HepG2 (cell line): ENCODE measurements around the gene RABL6. TPM values are rescaled to one million over a fixed set of nuclear protein-coding genes. Genes with fewer than 3 reads are reported as not detected.

ENCODE experiments used
- ATAC-seq: fragments of 200-7000 bp; cut with Tn5 transposase; 3 replicates; pipeline ENCODE4 v1.9.1; 2020; ENCODE audit warnings: mild to moderate bottlenecking, moderate library complexity
- BruUV-seq: library from RNA; stranded (reverse); fragments of 400-500 nt; replicated peaks from 2 replicates; lab custom pipeline; 2021; lab: Mats Ljungman, UMichigan
- CTCF ChIA-PET: fragments of 300-600 bp; formaldehyde crosslinking; extraction: SDS; loops from one replicate; lab custom pipeline; 2021; ENCODE audit warnings: low total read pairs, inconsistent platforms, low intra/inter-chr PET ratio; lab: Yijun Ruan, JAX
- POLR2A ChIA-PET: fragments of 350-600 bp; sonication (Branson Sonifier 250); formaldehyde crosslinking; loops from one replicate; lab custom pipeline; 2020; ENCODE audit warnings: antibody characterized with exemption, inconsistent platforms; lab: Yijun Ruan, JAX
- DNase-seq: peaks from one replicate; pipeline ENCODE4 v3.0.0-alpha.2; 2015; ENCODE audit warnings: low spot score
- FAIRE-seq: peaks from 3 replicates; lab custom pipeline; 2011; peaks lifted over from hg19 to GRCh38; lab: Jason Lieb, UNC
- H2AFZ ChIP-seq: one replicate; pipeline ENCODE4 v1.6.1; 2011; ENCODE audit warnings: low read length, inconsistent platforms
- H3K27ac ChIP-seq: fragments of 300-600 bp; 3 replicates; pipeline ENCODE4 v1.8.0; 2011; ENCODE audit warnings: mixed run types, mild to moderate bottlenecking, mixed read lengths, low read length, inconsistent platforms; ENCODE audit not compliant: insufficient read depth; ENCODE audit errors: extremely low read length
- H3K27me3 ChIP-seq, 2 experiments: fragments of 200-600 bp in 1 of 2; 2 replicates in 1 of 2; 3 replicates in 1 of 2; pipeline versions ENCODE4 v1.6.0 to v1.8.0; 2011; ENCODE audit warnings: low read length in 2 of 2, mild to moderate bottlenecking in 2 of 2, moderate library complexity in 2 of 2, inconsistent platforms in 1 of 2; ENCODE audit not compliant: insufficient read depth in 2 of 2, control insufficient read depth in 1 of 2
- H3K36me3 ChIP-seq, 2 experiments: fragments of 200-600 bp in 1 of 2; replicated peaks in 1 of 2; 2 replicates in 1 of 2; 3 replicates in 1 of 2; pipeline versions ENCODE4 v1.5.1 to v1.8.0; 2011; ENCODE audit warnings: low read length in 2 of 2, inconsistent platforms in 1 of 2; ENCODE audit not compliant: insufficient read depth in 2 of 2, control insufficient read depth in 1 of 2
- H3K4me1 ChIP-seq: 2 replicates; pipeline ENCODE4 v1.5.1; 2012; ENCODE audit warnings: low read length, inconsistent platforms; ENCODE audit not compliant: insufficient read depth
- H3K4me2 ChIP-seq: 2 replicates; pipeline ENCODE4 v1.6.0; 2011; ENCODE audit warnings: low read depth, low read length, inconsistent platforms
- H3K4me3 ChIP-seq, 3 experiments: fragments of 200-600 bp in 1 of 3; sonication (generic), shearing (Covaris generic) in 1 of 3; replicated peaks in 1 of 3; 2 replicates each; pipeline ENCODE4 v1.5.1; 2011 to 2016; ENCODE audit warnings: low read length in 3 of 3, inconsistent platforms in 2 of 3, low read depth in 2 of 3, mild to moderate bottlenecking in 2 of 3, control low read depth in 1 of 3, mixed read lengths in 1 of 3; ENCODE audit not compliant: insufficient read depth in 1 of 3
- H3K79me2 ChIP-seq: one replicate; pipeline ENCODE4 v1.6.1; 2011; ENCODE audit warnings: low read length, inconsistent platforms; ENCODE audit not compliant: insufficient read depth
- H3K9ac ChIP-seq: 2 replicates; pipeline ENCODE4 v1.6.0; 2011; ENCODE audit warnings: mild to moderate bottlenecking, low read depth, low read length, inconsistent platforms; ENCODE audit not compliant: insufficient read depth
- H3K9me3 ChIP-seq: 2 replicates; pipeline ENCODE4 v1.5.1; 2012; ENCODE audit warnings: mild to moderate bottlenecking, low read length
- H4K20me1 ChIP-seq: 2 replicates; pipeline ENCODE4 v1.6.0; 2011; ENCODE audit warnings: inconsistent platforms, mild to moderate bottlenecking, low read length, moderate library complexity; ENCODE audit not compliant: insufficient read depth
- FOXO1 ChIP-seq: sonication (generic); formaldehyde crosslinking; IDR thresholded peaks from 2 replicates; pipeline ENCODE4 v1.4.0; 2020; ENCODE audit warnings: missing genetic modification reagents
- GLI4 ChIP-seq: sonication (generic); formaldehyde crosslinking; IDR thresholded peaks from 2 replicates; pipeline ENCODE4 v1.5.1; 2020; ENCODE audit warnings: missing genetic modification reagents, mild to moderate bottlenecking, moderate library complexity, borderline replicate concordance
- KLF6 ChIP-seq: IDR thresholded peaks from 2 replicates; pipeline ENCODE4 v1.8.0; 2016; ENCODE audit warnings: missing biosample characterization, missing genetic modification reagents
- SSRP1 ChIP-seq: IDR thresholded peaks from 2 replicates; pipeline ENCODE4 v1.6.1; 2016; ENCODE audit warnings: control low read depth
- THYN1 ChIP-seq: sonication (generic); formaldehyde crosslinking; IDR thresholded peaks from 2 replicates; pipeline ENCODE4 v1.8.1; 2023; ENCODE audit warnings: low read depth, mild to moderate bottlenecking, moderate library complexity, missing genetic modification reagents, borderline replicate concordance
- ZBTB42 ChIP-seq: sonication (generic); formaldehyde crosslinking; IDR thresholded peaks from 2 replicates; pipeline ENCODE4 v1.5.0; 2020; ENCODE audit warnings: mild to moderate bottlenecking, missing genetic modification reagents
- ZFP36L2 ChIP-seq: sonication (generic); formaldehyde crosslinking; IDR thresholded peaks from 2 replicates; pipeline ENCODE4 v1.4.0; 2020; ENCODE audit warnings: missing genetic modification reagents
- ZNF17 ChIP-seq: sonication (generic); formaldehyde crosslinking; IDR thresholded peaks from 2 replicates; pipeline ENCODE4 v1.5.0; 2020; ENCODE audit warnings: mild to moderate bottlenecking, missing genetic modification reagents
- ZNF292 ChIP-seq: sonication (generic); formaldehyde crosslinking; IDR thresholded peaks from 2 replicates; pipeline ENCODE4 v1.8.1; 2022; ENCODE audit warnings: mild to moderate bottlenecking, low read depth, missing genetic modification reagents, borderline replicate concordance
- ZNF556 ChIP-seq: sonication (generic); formaldehyde crosslinking; IDR thresholded peaks from 2 replicates; pipeline ENCODE4 v1.4.0; 2020; ENCODE audit warnings: mild to moderate bottlenecking, missing genetic modification reagents, borderline replicate concordance
- ZNF777 ChIP-seq: sonication (generic); formaldehyde crosslinking; IDR thresholded peaks from 2 replicates; pipeline ENCODE4 v1.4.0; 2020; ENCODE audit warnings: missing genetic modification reagents
- WGBS: methylation state at CpG from one replicate; pipeline ENCODE4 v1.1.6; 2017; ENCODE audit warnings: low lambda C conversion rate; 5-methylcytosine and 5-hydroxymethylcytosine counted together
- in situ Hi-C: cut with HindIII; loops from 2 replicates; pipeline ENCODE4 v1.10.0; 2017; ENCODE audit warnings: low pct_unique_long_range_greater_than_20kb; ENCODE audit not compliant: extremely low pct_ligation_motif_present
- intact Hi-C: fragments of 100-400 bp; cut with micrococcal nuclease; formaldehyde crosslinking; loops from one replicate; pipeline ENCODE4 v1.10.0; 2022; ENCODE audit not compliant: unreplicated experiment
- polyA plus RNA-seq, 8 experiments: library from polyadenylated mRNA; depleted of rRNA in 3 of 8; stranded (reverse) in 7 of 8; unstranded in 1 of 8; fragments of >200 nt; fragmentation: Illumina TruSeq in 4 of 8; extraction: Trizol in 4 of 8; gene quantifications; 2 replicates each; pipeline versions ENCODE4 v1.2.1 to v1.2.3, GENCODE V29; 2011 to 2016; ENCODE audit warnings: low read depth in 4 of 8, missing spikeins in 1 of 8, mixed read lengths in 1 of 8; ENCODE audit not compliant: insufficient read depth in 1 of 8
- total RNA-seq, 5 experiments: library from RNA; depleted of rRNA; stranded (reverse); fragments of >200 nt; fragmentation: Illumina TruSeq; extraction: Trizol; gene quantifications; 2 replicates each; pipeline ENCODE4 v1.2.3, GENCODE V29; 2016; ENCODE audit warnings: low read depth in 1 of 5
- TF ChIP-seq, protein P1 (sequence below): sonication (generic); formaldehyde crosslinking; conservative IDR thresholded peaks from 2 replicates; pipeline ENCODE4 v1.8.0; 2022; ENCODE audit warnings: low read depth, missing genetic modification reagents
- TF ChIP-seq, protein P2 (sequence below): sonication (generic); formaldehyde crosslinking; IDR thresholded peaks from 2 replicates; pipeline ENCODE4 v1.4.0; 2020; ENCODE audit warnings: missing genetic modification reagents, borderline replicate concordance

Gene RABL6
- total and polyA plus RNA-seq, 2 of the 13 experiments (the other 11 are each of a cell fraction or from before 2014, with no cell fraction given) = 81.5 to 125 TPM

GRCh38 chr9:136856541-136857141 lies 48.9 kb downstream of the RABL6 start:
- TF ChIP-seq, protein P1, sequence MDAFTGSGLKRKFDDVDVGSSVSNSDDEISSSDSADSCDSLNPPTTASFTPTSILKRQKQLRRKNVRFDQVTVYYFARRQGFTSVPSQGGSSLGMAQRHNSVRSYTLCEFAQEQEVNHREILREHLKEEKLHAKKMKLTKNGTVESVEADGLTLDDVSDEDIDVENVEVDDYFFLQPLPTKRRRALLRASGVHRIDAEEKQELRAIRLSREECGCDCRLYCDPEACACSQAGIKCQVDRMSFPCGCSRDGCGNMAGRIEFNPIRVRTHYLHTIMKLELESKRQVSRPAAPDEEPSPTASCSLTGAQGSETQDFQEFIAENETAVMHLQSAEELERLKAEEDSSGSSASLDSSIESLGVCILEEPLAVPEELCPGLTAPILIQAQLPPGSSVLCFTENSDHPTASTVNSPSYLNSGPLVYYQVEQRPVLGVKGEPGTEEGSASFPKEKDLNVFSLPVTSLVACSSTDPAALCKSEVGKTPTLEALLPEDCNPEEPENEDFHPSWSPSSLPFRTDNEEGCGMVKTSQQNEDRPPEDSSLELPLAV (CRISPR knock-in tag) = no peak
- no peak for TF ChIP-seq FOXO1
- TF ChIP-seq THYN1 (CRISPR knock-in tag) = no peak
- TF ChIP-seq GLI4 = no peak
- TF ChIP-seq ZNF292 (CRISPR knock-in tag) = no peak
- no peak for TF ChIP-seq ZNF777 (CRISPR knock-in tag)
- TF ChIP-seq SSRP1 (CRISPR knock-in tag) = no peak
- no peak for TF ChIP-seq ZBTB42 (CRISPR knock-in tag)
- TF ChIP-seq, protein P2, sequence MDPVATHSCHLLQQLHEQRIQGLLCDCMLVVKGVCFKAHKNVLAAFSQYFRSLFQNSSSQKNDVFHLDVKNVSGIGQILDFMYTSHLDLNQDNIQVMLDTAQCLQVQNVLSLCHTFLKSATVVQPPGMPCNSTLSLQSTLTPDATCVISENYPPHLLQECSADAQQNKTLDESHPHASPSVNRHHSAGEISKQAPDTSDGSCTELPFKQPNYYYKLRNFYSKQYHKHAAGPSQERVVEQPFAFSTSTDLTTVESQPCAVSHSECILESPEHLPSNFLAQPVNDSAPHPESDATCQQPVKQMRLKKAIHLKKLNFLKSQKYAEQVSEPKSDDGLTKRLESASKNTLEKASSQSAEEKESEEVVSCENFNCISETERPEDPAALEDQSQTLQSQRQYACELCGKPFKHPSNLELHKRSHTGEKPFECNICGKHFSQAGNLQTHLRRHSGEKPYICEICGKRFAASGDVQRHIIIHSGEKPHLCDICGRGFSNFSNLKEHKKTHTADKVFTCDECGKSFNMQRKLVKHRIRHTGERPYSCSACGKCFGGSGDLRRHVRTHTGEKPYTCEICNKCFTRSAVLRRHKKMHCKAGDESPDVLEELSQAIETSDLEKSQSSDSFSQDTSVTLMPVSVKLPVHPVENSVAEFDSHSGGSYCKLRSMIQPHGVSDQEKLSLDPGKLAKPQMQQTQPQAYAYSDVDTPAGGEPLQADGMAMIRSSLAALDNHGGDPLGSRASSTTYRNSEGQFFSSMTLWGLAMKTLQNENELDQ = no peak
- TF ChIP-seq KLF6 = no peak
- no peak for TF ChIP-seq ZNF17
- no peak for TF ChIP-seq ZNF556 (CRISPR knock-in tag)
- no peak for TF ChIP-seq ZFP36L2 (CRISPR knock-in tag)
- Histone ChIP-seq H3K4me2 (no peak overlapping the region), H4K20me1 (no peaks in the 10 kb centered on the region), H3K27me3 (no peaks in the 10 kb centered on the region), H3K27ac (no peak overlapping the region), H3K9ac (no peak overlapping the region; the same call in 1 of the 2 replicates), H2AFZ (no peak overlapping the region), H3K4me3 (no peak overlapping the region), H3K79me2 (no peaks in the 10 kb centered on the region), H3K36me3 (peaks cover 5 to 13% of the 10 kb centered on the region in 2 experiments), H3K9me3 (no peaks in the 10 kb centered on the region), H3K4me1 (peaks cover 31% of the 10 kb centered on the region)
- ChIA-PET POLR2A (interaction anchor here (0.6 to 1.8 kb wide), 3 partner anchors 9 to 26 kb away, joined by 3 to 5 read pairs (median 5); partner anchors contain the start of gene EDF1), CTCF (no interaction called here)
- in situ Hi-C loops (no loop called here), intact Hi-C loops (no loop called here)
- 100% methylated on average over 3 of the region's 14 CpGs for WGBS
- no peak for ATAC-seq
- no peak for FAIRE-seq
- no peak for DNase-seq
- no TSS peak for BruUV-seq
